ENCODE results near the gene OBP2B. TPM values are rescaled to one million over a fixed set of nuclear protein-coding genes. Genes with fewer than 3 reads are reported as not detected.
"Not testable (repeated sequence)": the region's sequence is repeated elsewhere in the genome, so short reads cannot be mapped to it uniquely, and the experiment has no call there.

OBP2B gene
- total RNA-seq, 2 experiments from 2014 or later, result not detected

DNA sequence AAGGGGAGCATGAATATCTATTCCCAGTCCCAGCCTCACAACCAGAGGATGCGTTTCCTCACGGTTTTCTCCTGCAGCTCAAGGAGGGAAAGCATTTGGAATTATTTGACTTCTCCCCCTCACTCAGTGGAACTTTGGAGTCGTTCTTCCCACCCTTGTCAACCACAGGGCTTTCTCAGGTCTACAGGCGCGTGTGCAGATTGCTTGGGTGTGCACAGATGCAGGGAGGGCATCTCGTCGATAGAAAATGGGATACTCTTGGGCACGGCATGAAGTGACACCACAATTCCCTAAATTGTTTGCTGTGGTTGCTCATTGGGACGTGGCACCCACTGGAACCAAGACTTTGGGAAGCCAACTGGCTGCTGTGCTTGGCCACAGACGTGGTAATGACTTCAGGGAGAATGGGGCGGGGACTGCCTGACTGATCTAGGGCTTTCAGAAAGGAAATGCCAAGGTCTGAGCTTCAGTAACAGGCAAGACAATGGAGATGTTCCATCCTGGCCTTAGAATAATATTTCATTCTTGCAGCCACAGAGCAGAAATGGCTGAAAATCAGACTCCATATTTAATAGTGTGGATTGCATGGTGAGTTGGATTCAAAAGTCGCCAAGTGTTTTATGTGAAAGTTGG lies 12.2 kb upstream of the OBP2B start:
- CTCF ChIA-PET (ENCODE audit: unreplicated experiment), result no interaction called here
- Histone ChIP-seq H3K4me3 (ENCODE audit: low read depth, low read length, poor library complexity, severe bottlenecking) (no peak overlapping the region), H3K4me1 (ENCODE audit: insufficient read depth, low read length, poor library complexity, severe bottlenecking) (no peaks in the 10 kb centered on the region), H3K9me2 (ENCODE audit: insufficient read depth, low read length) (no peaks in the 10 kb centered on the region), H2AFZ (ENCODE audit: low read length) (no peak overlapping the region), H3K36me3 (ENCODE audit: insufficient read depth, low read length) (no peaks in the 10 kb centered on the region), H3K4me2 (ENCODE audit: low read length) (no peak overlapping the region), H3K9me3 (ENCODE audit: low read length) (no peaks in the 10 kb centered on the region), H4K20me1 (ENCODE audit: insufficient read depth, low read length) (no peaks in the 10 kb centered on the region), H3K79me2 (ENCODE audit: insufficient read depth, low read depth, low read length) (no peaks in the 10 kb centered on the region), H3K27ac (ENCODE audit: low read depth, low read length, poor library complexity, severe bottlenecking) (no peak overlapping the region)
- no TSS peak for BruUV-seq (replicated peaks)
- TF ChIP-seq, protein P1, sequence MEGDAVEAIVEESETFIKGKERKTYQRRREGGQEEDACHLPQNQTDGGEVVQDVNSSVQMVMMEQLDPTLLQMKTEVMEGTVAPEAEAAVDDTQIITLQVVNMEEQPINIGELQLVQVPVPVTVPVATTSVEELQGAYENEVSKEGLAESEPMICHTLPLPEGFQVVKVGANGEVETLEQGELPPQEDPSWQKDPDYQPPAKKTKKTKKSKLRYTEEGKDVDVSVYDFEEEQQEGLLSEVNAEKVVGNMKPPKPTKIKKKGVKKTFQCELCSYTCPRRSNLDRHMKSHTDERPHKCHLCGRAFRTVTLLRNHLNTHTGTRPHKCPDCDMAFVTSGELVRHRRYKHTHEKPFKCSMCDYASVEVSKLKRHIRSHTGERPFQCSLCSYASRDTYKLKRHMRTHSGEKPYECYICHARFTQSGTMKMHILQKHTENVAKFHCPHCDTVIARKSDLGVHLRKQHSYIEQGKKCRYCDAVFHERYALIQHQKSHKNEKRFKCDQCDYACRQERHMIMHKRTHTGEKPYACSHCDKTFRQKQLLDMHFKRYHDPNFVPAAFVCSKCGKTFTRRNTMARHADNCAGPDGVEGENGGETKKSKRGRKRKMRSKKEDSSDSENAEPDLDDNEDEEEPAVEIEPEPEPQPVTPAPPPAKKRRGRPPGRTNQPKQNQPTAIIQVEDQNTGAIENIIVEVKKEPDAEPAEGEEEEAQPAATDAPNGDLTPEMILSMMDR (conservative IDR thresholded peaks at IDR 0.05; ENCODE audit: low read length), result no peak
- TF ChIP-seq EZH2phosphoT487 (IDR thresholded peaks at IDR 0.05; ENCODE audit: borderline replicate concordance, low read depth, low read length), result no peak
- POLR2A ChIA-PET, result no interaction called here
- DNase-seq (ENCODE audit: low spot score), result no peak
- intact Hi-C loops (cut with micrococcal nuclease; ENCODE audit: unreplicated experiment), result no loop called here

DNA sequence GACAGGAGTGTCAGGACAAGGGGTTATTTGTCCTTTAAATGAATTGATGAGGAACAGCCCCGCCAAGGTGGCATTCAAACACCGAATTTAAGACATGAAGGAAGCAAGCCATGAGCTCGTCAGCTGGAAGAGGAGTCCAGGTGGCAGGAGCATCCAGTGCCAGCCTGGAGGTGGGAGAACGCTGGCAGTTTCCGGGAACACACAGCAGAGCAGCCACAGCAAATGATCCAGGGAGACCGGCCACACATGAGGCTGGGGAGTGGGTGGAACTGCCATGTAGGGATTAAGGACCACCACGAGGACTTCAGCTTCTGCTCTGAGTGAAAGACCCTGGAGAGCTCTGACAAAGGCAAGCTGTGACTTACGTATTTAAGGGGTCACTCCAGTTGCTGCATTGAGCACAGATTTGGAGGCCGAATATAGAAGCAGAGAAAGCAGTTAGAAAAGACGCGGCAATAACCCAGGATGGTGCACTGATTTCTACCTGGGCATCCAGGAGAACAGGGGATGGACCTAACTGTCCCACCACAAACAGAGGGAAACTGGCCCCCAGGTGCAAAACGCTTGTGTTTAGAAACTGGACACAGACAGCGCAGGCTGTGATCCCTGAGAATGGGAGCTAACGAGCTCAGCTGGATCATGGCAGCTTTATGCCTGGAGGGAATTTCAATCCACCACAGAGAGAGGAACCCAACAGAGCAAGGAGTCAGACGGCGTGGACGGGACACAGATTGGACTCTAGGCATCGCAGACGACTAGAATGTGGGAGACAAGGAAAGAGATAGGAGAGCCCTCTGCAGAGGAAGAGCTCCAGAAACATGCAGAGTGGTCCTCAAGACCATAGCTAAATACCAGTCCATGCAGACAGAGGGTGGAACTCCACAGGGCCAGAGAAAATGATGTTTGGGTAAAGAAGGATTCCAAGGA lies 9.3 kb upstream of the OBP2B start:
- H3K4me1 ChIP-seq (ENCODE audit: insufficient read depth, low read length, poor library complexity, severe bottlenecking); intact Hi-C loops (cut with micrococcal nuclease; ENCODE audit: unreplicated experiment); H3K4me3 ChIP-seq (ENCODE audit: low read depth, low read length, poor library complexity, severe bottlenecking); POLR2A ChIA-PET; DNase-seq (ENCODE audit: low spot score); CTCF ChIA-PET (ENCODE audit: unreplicated experiment); H3K4me2 ChIP-seq (ENCODE audit: low read length); H3K27ac ChIP-seq (ENCODE audit: low read depth, low read length, poor library complexity, severe bottlenecking); H3K9me2 ChIP-seq (ENCODE audit: insufficient read depth, low read length); H3K79me2 ChIP-seq (ENCODE audit: insufficient read depth, low read depth, low read length); H2AFZ ChIP-seq (ENCODE audit: low read length); H4K20me1 ChIP-seq (ENCODE audit: insufficient read depth, low read length); H3K9me3 ChIP-seq (ENCODE audit: low read length); BruUV-seq (replicated peaks); H3K36me3 ChIP-seq (ENCODE audit: insufficient read depth, low read length): not testable (repeated sequence)

- H3K9me2 ChIP-seq (ENCODE audit: insufficient read depth, low read length); DNase-seq (ENCODE audit: low spot score); H3K27ac ChIP-seq (ENCODE audit: low read depth, low read length, poor library complexity, severe bottlenecking); H3K4me2 ChIP-seq (ENCODE audit: low read length); H3K36me3 ChIP-seq (ENCODE audit: insufficient read depth, low read length); CTCF ChIA-PET (ENCODE audit: unreplicated experiment); H3K9me3 ChIP-seq (ENCODE audit: low read length); H4K20me1 ChIP-seq (ENCODE audit: insufficient read depth, low read length); H3K79me2 ChIP-seq (ENCODE audit: insufficient read depth, low read depth, low read length); H2AFZ ChIP-seq (ENCODE audit: low read length); BruUV-seq (replicated peaks); H3K4me1 ChIP-seq (ENCODE audit: insufficient read depth, low read length, poor library complexity, severe bottlenecking); H3K4me3 ChIP-seq (ENCODE audit: low read depth, low read length, poor library complexity, severe bottlenecking); POLR2A ChIA-PET; intact Hi-C loops (cut with micrococcal nuclease; ENCODE audit: unreplicated experiment): not testable (repeated sequence)
Measured at GRCh38 chr9:133217333-133217988, 8.4 kb upstream of the OBP2B start.

DNA sequence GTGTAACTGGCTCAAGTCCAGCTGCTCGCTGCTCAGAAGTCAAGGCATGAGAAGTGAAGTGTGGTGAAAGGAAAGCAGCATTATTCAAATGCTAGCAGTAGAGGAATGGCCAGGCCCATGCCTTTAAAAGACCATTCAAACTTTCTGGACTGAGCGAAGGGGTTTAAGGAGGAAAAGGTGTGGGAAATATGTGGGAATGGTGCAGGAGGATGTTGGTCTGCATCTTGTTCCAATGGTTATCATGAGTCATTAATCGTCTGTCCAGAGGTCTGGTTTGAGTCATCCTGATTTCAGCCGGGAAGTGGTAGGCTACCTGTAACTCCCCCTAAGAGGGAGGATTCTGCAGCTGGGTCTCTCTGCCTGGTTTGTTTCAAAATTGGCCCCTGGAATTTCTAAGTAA lies 5.2 kb upstream of the OBP2B start:
- H3K4me3 ChIP-seq (ENCODE audit: low read depth, low read length, poor library complexity, severe bottlenecking); H3K27ac ChIP-seq (ENCODE audit: low read depth, low read length, poor library complexity, severe bottlenecking); H3K79me2 ChIP-seq (ENCODE audit: insufficient read depth, low read depth, low read length); H3K9me3 ChIP-seq (ENCODE audit: low read length); BruUV-seq (replicated peaks); POLR2A ChIA-PET; DNase-seq (ENCODE audit: low spot score); H3K36me3 ChIP-seq (ENCODE audit: insufficient read depth, low read length); H3K4me2 ChIP-seq (ENCODE audit: low read length); CTCF ChIA-PET (ENCODE audit: unreplicated experiment); H2AFZ ChIP-seq (ENCODE audit: low read length); H4K20me1 ChIP-seq (ENCODE audit: insufficient read depth, low read length); H3K9me2 ChIP-seq (ENCODE audit: insufficient read depth, low read length); H3K4me1 ChIP-seq (ENCODE audit: insufficient read depth, low read length, poor library complexity, severe bottlenecking); intact Hi-C loops (cut with micrococcal nuclease; ENCODE audit: unreplicated experiment): not testable (repeated sequence)
